Lower leg skin (tissue), 4 donors: ENCODE results near the gene OMG. TPM values are rescaled to one million over a fixed set of nuclear protein-coding genes. Genes with fewer than 3 reads are reported as not detected.
"Not testable (repeated sequence)": the region's sequence is repeated elsewhere in the genome, so short reads cannot be mapped to it uniquely, and the experiment has no call there.

ENCODE experiments used
- DNase-seq, 2 donors: peaks; one replicate each; pipeline ENCODE4 v3.0.0-alpha.2; 2019; ENCODE audit warnings: low spot score in 2 of 2
- H3K4me3 ChIP-seq: fragments of 200-600 bp; sonication (generic); 2 replicates; pipeline ENCODE4 v1.5.1; 2017; ENCODE audit warnings: mild to moderate bottlenecking, low read depth; ENCODE audit not compliant: poor library complexity, severe bottlenecking
- CTCF ChIP-seq, 3 donors: fragments of 450-650 bp; IDR thresholded peaks; one replicate each; pipeline ENCODE4 v1.5.1; 2016; ENCODE audit warnings: antibody characterized with exemption in 3 of 3, mild to moderate bottlenecking in 3 of 3, moderate library complexity in 2 of 3
- POLR2A ChIP-seq, 2 donors: fragments of 450-650 bp; IDR thresholded peaks; one replicate each; pipeline ENCODE4 v1.6.1; 2016 to 2017; ENCODE audit warnings: antibody characterized with exemption in 2 of 2, mild to moderate bottlenecking in 1 of 2, moderate library complexity in 1 of 2
- WGBS, 2 donors: methylation state at CpG; one replicate each; pipeline ENCODE4 v1.1.5; 2018; 5-methylcytosine and 5-hydroxymethylcytosine counted together
- intact Hi-C: fragments of 100-400 bp; cut with DNase I; formaldehyde crosslinking; loops from one replicate; pipeline ENCODE4 v1.15.0; 2023; ENCODE audit warnings: low total_unique reads
- total RNA-seq, 4 donors: library from RNA; depleted of rRNA; stranded (reverse); fragments of >200 nt; gene quantifications; one replicate each; pipeline ENCODE4 v1.1.0, GENCODE V29; 2016

The OMG gene
- total RNA-seq, 4 donors from 2014 or later, result not detected

- DNase-seq, result peak in 1 of 2 donors; percentile 62
- intact Hi-C loops, result no loop called here
- 51 to 52% methylated on average over 8 of the region's 8 CpGs for WGBS, 2 donors
- no peak overlapping the region for H3K4me3 ChIP-seq
- TF ChIP-seq POLR2A (IDR thresholded peaks at IDR 0.05), result no peak
- TF ChIP-seq CTCF (IDR thresholded peaks at IDR 0.05), result no peak
These were observed 21.3 kb upstream of the OMG start for GRCh38 chr17:31318298-31318801.

DNA sequence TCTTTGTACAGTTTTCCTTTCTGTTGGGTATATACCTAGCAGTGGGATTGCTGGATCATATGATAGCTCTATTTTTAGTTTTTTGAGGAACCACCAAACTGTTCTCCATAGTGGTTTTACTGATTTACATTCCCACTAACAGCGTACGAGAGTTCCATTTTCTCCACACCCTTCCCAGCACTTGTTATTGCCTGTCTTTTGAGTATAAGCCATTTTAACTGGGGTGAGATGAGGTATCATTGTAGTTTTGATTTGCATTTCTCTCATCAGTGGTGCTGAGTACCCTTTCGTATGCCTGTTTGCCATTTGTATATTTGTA, 17.7 kb upstream of the OMG start:
- H3K4me3 ChIP-seq, result no peak overlapping the region
- WGBS, 2 donors, result 75 to 77% methylated on average over 3 of the region's 3 CpGs
- TF ChIP-seq CTCF (IDR thresholded peaks at IDR 0.05), result no peak
- no peak for TF ChIP-seq POLR2A (IDR thresholded peaks at IDR 0.05)

DNA sequence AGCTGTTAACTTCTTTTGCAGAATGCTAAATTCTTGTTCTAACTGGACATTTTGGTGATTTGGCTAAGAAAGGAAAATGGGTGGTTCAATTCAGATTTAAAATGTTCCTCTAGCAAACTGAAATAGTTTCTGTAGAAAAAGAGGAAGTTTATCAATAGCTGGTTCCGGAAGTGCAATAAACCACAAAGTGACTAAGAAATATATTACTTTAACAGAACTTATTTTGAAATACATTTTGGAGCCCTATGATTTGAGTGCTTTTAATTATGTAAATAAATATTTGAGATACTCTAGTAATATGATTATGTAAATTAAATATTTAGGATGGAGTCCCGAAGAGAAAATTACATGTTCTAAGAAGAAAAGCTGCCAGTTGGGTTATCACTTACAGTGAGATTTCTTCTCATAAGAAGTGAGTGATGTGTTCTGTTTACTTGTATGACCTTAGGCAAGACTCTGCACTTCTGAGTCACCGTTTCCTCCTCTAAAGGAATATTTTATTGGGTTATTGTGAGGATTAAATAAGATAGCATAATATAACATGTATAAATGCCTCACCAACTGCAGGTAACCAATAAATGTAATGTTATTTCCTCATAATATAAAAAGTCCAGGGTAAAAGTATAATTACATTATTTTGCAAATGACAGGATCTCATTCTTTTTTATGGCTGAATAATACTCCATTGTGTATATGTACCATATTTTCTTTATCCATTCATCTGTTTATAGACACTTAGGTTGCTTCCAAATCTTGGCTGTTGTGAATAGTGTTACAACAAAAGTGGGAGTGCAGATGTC, 17.1 kb upstream of the OMG start, which contains the start of gene EVI2B:
Gene EVI2B, minus strand, starts transcription at position 73 of the 800 bp plus-strand sequence. CDS start 8,445 bp downstream, outside the sequence.
- TF ChIP-seq CTCF (IDR thresholded peaks at IDR 0.05), result no peak
- no peak for TF ChIP-seq POLR2A (IDR thresholded peaks at IDR 0.05)
- WGBS, 2 donors, result 40 to 48% methylated on average over 3 of the region's 3 CpGs
- no peak within 1 kb of the TSS for H3K4me3 ChIP-seq
- DNase-seq, result no peak
- intact Hi-C loops, result no loop called here

More for the DNA sequence above, 17.7 kb upstream of the OMG start:
- DNase-seq, result no peak
- intact Hi-C loops, result no loop called here

- 79 to 80% methylated on average over 7 of the region's 7 CpGs for WGBS, 2 donors
These were observed 15.2 kb upstream of the OMG start for GRCh38 chr17:31312223-31312622.

DNA sequence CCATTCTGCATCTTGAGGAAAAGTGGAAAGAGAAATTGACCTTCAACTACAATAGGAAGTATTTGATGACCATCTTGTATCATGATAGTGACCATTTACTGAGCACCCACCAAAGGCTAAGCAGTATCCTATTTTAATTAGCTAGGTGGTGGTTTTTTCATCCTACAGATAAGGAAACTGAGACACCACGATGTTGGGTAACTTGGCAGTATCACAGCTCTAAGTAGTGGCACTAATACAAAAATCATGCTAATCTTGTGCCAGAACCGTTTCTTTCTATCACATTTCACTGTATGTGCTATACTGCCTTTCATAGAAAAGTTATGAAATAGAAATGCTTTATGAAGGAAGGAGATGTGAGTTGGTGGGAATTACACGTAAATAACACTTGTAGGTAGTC, 14.5 kb upstream of the OMG start:
- no peak for TF ChIP-seq POLR2A (IDR thresholded peaks at IDR 0.05)
- no peak for TF ChIP-seq CTCF (IDR thresholded peaks at IDR 0.05)
- WGBS, 2 donors, result 72 to 86% methylated on average over 3 of the region's 3 CpGs
- H3K4me3 ChIP-seq, result no peak overlapping the region
- DNase-seq, result no peak
- intact Hi-C loops, result no loop called here

More at GRCh38 chr17:31312223-31312622, 15.2 kb upstream of the OMG start:
- intact Hi-C loops, DNase-seq, H3K4me3 ChIP-seq: not testable (repeated sequence)

- no peak overlapping the region for H3K4me3 ChIP-seq
- intact Hi-C loops, result no loop called here
- DNase-seq, result no peak
- no peak for TF ChIP-seq CTCF (IDR thresholded peaks at IDR 0.05)
- TF ChIP-seq POLR2A (IDR thresholded peaks at IDR 0.05), result no peak
- WGBS, 2 donors, result 77 to 83% methylated on average over 7 of the region's 7 CpGs
These were observed 13.8 kb upstream of the OMG start for GRCh38 chr17:31310886-31311285.
